OCI-LY1 (cell line): ENCODE data around the gene HSPA12A.

Source experiments
- EZH2 ChIP-seq: fragments of 200-600 bp; sonication (generic), shearing (Covaris generic); IDR thresholded peaks from 2 replicates; pipeline ENCODE4 v1.8.0; 2017; ENCODE audit warnings: borderline replicate concordance, mixed run types, mild to moderate bottlenecking, antibody characterized with exemption, low read length, moderate library complexity, mixed read lengths
- TF ChIP-seq, protein P1 (sequence below): fragments of 200-600 bp; sonication (generic), shearing (Covaris generic); IDR thresholded peaks from 2 replicates; pipeline ENCODE4 v1.5.1; 2017; ENCODE audit warnings: mild to moderate bottlenecking, antibody characterized with exemption, low read length, moderate library complexity, mixed read lengths

DNA sequence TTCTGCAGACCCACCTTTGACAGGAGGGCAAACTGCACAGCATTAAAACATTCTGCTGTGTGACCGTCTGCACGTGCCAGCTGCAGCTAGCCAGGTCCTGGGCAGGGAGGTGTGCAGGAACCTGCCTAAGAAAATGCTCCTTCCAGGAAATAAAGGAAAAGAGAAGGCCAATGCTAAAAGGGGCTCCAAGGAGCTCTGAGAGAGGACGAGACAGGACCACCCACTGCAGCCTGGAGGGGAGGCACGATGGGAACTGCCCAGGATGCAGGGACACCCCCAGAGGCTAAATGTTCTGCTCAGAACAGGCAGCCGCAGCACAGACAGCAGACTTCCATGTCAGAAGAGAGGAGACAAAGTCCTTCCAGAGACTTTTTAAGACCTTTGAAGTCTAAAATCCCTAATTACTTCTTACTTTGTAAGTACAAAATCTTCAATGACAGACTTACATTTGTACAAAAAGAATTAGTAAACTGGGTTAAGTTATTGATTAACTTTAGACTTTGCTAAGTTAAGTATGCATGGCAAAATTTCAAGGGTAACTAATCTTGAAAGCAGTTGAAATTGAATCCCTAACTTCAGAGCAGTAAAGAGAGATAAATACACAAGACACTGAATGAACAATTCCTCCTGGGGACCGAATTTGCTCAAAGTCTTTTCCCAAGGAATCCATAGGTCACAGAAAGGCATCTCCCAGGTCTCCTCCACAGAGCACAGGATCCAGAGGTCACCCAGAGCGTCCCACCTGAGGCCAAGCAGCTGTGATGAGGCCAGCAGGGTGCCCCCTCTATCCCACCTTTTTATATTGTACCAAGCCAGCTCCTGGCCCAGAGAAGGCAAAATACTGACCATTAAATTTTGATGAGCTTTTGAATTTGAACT is 21.5 kb downstream of the HSPA12A start:
- no peak for TF ChIP-seq EZH2
- TF ChIP-seq, protein P1, sequence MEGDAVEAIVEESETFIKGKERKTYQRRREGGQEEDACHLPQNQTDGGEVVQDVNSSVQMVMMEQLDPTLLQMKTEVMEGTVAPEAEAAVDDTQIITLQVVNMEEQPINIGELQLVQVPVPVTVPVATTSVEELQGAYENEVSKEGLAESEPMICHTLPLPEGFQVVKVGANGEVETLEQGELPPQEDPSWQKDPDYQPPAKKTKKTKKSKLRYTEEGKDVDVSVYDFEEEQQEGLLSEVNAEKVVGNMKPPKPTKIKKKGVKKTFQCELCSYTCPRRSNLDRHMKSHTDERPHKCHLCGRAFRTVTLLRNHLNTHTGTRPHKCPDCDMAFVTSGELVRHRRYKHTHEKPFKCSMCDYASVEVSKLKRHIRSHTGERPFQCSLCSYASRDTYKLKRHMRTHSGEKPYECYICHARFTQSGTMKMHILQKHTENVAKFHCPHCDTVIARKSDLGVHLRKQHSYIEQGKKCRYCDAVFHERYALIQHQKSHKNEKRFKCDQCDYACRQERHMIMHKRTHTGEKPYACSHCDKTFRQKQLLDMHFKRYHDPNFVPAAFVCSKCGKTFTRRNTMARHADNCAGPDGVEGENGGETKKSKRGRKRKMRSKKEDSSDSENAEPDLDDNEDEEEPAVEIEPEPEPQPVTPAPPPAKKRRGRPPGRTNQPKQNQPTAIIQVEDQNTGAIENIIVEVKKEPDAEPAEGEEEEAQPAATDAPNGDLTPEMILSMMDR: no peak
